GM11168 (cell line): ENCODE data around the gene DNAH9.
"Not testable (repeated sequence)": the region's sequence is repeated elsewhere in the genome, so short reads cannot be mapped to it uniquely, and the experiment has no call there.

Source experiments
- in situ Hi-C: fragments of 300-500 bp; cut with MboI; formaldehyde crosslinking; loops from one replicate; pipeline ENCODE4 v1.12.0; 2022; ENCODE audit warnings: low sequenced_read_pairs; ENCODE audit not compliant: unreplicated experiment

DNAH9 gene

DNA sequence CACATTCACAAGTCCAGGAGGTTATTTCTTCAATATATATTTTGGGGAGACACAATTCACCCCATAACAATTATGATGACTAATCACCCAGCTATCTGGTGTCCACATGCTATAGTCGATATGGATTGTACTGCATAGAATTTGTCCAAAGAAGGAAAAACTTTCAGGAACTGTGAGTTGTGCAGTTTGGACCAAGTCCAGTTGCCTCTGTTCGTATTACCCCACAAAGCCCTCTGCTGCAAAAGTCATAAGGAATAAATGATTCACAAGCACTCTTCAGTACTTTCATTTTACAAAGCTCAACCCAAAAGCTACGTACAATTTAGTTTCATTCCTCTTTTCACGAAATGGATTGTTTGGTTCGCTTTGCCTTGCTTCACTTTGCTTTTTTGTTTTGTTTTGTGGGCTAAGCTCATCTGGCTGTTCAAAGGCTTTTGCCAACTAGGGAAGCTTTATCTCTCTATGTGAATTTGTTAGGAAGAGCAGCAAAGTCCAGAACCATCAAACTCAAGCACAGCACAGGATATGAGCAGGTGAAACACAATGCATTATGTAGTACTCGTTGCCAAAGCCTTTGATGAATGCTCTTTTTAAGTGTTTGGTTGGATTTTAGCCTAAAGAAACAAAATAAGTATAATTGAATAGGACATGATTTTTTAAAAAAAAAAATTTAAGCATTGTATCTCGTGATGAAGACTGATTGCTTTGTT lies 300.4 kb downstream of the DNAH9 start:
- in situ Hi-C loops, result no loop called here

DNA sequence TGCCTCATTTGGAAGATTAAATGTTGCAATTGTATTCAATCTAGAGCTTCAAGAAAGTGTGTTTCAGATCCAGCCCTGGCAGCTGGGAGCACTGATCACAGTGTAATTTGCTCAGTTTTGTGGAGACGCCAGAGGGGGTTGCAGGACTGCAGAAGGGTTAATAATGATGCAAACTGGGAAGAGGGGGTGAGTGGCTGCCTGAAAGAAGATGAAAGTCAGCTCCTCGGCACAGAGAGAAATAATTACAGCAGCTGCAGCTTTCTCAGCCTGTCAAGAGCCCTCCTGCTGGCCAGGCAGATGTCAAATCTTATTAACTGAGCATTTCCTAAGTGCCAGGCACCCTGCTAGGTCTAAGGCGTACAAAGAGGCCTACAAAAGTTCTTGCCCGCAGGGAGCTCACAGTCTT lies 301.3 kb downstream of the DNAH9 start:
- in situ Hi-C loops, result no loop called here

DNA sequence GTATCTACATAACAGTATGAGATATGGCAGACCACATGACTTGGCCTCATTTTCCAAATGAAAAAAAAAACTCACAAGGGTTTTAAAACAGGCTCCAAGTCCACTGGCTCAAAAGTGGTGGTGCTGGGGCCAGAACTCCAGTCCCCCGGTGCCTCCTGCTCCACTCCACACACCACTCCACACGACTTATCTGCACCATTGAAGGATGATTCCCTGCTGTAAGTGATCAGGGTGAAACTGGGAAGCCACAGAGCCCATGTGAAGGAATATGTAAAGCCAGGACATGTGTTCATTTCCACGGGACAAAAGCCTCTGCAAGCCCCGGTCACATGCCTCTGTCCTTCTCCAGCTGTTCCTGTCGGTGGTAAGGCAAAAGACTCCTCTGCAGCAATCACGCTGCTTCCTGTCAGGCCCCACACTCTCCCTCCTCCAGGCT lies 301.8 kb downstream of the DNAH9 start:
- in situ Hi-C loops, result no loop called here

DNA sequence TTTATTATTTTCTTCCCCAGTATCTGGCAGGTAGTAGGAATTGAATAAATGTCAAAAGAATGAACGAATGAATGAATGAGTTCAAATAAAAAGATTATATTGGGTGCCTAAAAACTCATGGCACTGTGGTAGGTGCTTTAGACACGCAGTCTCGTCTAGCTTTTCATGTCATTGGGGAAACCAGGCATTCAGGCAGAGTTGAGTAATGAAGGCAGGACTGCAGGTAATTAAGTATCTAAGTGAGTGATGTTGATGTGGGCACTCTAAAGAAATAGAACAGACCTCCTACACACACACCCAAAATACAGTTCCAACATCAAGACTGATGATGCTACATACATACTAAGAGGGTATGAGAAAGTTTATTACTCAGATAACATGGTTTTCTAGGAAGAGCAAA lies 302.4 kb downstream of the DNAH9 start:
- in situ Hi-C loops, result no loop called here

DNA sequence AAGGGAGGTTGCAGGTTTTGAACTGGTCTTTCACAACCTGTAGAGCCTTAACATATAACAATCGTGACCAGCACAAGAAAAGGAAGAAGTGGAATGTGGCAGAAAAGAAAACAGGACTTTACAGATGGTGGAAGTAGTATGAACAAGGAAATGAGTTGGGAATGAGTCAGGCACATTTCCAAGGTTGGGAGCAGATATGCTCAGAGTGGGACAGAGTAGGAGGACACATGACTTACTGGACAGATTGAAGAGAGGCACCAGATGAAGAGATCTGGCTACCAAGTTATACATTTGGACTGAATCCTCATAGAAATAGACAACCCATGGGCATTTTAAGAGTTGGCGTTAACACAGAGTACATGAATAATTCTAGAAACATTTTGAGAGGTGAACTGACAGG lies 303.7 kb downstream of the DNAH9 start:
- in situ Hi-C loops, result no loop called here

DNA sequence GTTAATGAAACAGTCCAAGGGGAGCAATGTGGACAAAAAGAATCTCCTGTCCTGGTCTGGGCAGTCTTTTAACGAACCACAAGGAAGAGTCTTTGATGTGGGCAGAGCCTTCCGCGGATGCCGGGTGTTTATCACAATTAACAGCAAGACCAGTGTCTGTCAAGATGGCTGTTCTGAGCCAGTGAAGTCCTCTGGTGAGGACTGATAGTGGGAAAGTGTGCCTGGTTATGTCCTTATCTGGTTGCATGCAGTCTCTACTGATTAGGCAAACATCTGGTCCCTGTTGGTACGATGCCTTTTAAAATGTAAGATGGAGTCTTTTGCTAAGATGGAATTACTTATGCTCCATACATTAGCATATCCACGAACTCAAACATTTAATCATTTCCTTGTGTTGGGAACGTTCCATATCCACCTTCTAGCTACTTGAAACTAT lies 310.5 kb downstream of the DNAH9 start:
- in situ Hi-C loops, result no loop called here

DNA sequence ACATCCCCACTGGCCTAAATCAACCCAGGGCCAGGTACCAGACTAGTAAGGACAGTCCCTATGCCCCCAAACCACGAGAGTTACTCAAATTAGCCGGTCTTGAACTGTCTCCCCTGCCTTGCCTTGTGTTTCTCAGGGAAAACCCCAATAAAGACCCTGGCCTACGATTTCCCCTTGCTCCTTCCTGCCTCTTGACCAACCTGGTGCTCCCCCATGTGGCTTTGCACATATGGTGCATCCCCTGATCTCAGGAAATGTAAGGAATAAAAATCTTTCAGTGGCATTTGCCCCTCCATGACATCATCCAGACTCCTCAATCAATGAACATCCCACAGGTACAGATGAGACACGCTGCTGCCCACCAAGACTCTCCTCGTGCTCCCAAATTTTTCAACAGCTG lies 311.1 kb downstream of the DNAH9 start:
- in situ Hi-C loops, result no loop called here

DNA sequence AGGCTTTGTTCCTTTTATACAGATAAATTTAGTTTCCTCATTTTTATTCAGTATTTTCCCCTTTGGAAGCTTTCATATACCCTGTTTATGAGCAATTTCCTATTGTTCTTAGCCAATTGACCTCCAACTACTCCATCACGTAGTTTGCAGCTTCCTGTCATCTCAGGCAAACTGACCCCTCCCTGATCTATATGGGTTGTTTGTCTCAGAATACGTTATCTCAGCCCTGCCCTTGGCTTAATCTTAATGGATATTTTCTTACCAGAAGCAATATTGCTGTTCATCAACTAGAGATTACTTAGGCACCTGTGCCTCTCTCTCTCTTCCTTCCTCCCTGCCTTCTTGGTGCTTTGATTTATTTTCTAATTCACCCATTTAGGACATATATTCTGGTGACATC lies 317.8 kb downstream of the DNAH9 start:
- in situ Hi-C loops, result no loop called here

DNA sequence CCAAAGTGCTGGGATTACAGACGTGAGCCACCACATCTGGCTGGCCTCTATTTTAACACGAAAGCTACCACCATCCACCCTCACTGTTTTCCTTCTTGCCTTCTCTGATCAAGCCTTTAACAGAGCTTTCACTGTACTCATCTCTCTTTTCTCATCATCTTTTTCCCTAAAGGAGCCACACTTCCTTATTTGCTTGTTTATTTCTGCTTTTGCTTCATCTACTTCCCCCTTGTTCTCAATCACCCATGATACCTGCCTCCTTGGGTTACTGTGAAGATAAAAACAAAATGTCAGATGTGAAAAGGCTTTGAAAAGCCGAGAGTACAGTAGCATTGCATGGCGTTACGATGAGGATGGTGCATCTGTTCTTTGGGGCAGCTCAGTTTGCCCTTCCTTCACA lies 319.1 kb downstream of the DNAH9 start:
- in situ Hi-C loops, result no loop called here

DNA sequence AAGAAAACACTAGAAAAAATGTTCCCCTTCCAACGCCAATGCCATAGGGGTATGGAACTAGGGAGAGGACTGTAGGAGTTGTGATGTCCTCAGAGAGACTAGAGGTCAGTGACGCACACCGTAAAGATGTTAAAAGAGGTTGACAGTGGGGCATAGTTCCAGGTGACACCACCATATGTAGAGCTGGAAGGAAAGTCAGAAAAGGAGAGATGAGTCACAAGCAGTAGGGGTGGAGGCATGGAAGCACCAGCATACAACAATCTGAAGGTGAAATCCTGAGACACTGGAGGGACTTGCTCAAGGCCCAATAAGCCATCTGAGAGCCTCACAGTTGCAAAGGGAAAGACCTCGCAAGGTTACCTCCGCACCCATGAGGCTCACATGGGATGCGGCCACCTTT lies 323.0 kb downstream of the DNAH9 start:
- in situ Hi-C loops, result no loop called here

DNA sequence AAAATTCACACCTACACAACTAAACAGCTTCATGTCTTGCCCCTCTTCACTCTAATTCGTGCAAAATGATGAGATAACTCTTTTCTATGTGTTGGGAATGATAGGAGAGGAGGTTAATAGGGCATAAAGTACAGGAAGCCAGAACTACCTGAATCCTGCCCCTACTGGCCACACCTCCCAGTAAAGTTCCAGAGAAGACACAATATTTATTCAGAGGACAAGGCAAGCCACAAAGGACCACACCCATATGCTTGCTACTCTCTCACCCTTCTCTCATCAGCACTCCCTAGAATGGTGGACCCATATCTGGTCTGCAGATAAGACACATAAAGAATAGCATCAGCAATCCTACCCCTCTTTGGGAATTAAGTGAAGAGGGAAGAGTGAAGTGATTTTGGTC lies 324.4 kb downstream of the DNAH9 start:
- in situ Hi-C loops, result no loop called here

DNA sequence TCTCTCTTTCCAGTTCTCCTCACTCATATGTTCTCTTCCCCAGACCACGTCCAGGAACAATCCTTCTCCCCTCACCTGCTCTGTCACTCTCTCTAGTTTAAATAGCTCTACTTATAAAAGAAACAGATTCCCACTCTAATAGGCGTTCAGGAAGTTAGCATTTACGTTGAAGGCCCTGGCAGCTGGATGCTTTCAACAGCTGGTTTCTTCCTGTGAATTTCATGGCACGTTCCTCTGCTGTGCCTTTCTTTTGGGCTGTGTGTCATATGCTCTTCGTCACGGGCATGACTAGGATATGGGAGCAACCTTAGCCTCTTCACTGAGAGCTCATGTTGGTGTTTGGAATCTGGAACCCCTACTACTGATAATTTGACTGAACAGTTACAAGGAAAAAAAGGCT lies 325.8 kb downstream of the DNAH9 start:
- in situ Hi-C loops, result no loop called here

DNA sequence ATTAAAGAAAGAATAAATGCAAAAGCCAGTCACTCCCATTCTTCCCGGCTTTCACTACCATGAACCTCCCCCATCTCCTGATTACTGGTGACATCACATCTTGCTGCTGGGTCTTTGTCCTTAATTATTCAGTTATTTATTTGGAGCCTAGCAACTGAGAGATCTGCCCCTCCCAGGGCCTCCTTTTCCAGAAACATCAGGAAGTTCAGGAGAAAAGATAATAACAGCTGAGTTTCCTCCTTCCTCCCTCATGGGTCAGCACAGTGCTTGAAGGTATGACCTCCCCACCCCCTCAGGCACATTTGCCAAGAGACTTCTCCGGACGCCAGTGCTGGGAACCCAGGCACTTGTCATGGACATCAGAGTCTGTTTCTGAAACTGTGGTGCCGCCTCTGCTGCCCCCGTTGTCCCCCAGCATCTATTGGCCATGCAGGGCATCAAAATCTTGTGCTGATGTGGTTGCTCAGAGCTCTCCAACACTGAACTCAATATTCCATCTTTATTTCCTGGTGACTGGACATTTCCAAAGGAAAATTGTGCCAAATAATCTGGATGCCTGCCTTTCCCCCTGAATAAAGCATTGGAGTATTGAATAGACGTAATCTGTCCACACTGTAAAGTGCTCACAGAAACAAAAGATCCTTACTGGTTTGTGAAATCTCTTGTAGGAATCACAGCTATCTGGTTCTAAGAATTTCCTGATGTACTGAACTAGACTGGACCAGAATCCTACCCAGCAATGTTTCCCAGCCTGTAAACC lies 327.2 kb downstream of the DNAH9 start:
- in situ Hi-C loops, result no loop called here

DNA sequence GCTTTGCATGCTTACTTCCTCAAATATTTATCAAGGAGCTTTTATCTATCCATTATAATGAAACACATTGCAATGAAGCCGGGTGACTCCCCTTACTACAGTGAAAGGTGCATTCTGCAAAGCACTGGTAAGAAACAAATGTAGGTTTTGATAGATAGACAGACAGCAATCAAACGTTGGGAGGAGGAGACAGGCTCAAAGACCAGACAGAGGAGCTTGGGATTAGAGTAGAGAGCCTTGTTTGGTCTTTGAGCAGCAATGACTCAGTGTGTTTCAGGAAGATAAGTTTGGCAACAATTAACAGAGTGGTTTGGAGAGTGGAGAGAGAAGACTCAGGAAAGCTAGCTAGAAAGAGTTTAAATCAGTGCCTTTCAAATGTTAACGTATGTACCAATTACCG lies 330.2 kb downstream of the DNAH9 start:
- in situ Hi-C loops, result no loop called here

DNA sequence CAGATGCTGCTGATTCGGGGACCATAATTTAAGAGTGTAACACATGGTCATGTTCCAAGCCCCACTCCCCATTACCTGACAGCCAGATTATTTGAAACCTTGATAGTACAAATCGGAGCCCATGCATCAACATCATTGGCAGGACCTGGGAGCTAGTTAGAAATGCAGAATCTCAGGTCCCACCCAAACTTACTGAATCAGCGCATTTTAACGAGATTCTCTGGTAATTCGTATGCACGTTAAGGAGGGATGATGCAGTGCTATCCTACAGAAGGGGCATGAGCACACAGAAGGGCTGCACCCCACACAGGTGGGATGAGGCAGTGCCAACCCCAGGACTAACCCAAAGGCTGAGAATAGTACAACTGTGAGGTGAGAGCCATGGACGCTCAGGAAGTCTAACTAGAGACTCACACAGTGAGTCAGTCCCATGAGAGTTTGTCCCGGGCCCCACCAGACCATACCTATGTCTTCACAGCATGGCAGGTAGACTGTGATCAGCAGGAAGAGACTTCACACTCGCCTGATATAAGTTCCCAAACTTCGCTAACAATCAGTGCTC lies 334.1 kb downstream of the DNAH9 start:
- in situ Hi-C loops, result no loop called here

DNA sequence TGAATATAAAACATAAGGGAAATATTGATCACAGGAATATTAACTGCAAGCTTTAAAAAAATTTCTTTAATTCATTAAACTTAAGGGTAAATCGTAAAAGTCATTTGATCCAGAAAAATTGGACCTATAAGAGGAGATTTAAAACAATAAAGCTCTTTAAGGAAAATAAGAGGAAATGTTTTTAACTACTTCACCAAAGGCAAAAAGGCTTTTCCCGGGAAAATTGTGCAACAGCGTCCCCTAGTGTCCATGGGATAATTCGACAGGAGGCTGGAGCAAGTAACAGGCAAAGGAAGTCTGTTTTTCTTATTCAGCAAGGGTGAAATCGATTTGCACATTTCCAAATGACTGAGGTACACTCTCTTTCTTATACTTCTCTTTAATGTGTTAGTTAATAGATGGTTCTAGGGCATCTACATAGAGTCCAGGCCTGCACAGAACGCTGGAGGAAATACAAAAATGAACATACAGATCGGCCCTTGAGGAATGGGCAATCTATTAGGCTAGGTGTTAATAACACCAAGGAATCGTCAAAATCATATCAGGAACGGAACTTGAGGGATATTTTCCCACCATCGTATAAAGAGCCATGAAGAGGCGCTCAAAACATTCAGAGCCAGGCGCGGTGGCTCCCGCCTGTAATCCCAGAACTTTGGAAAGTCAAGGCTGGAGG lies 337.6 kb downstream of the DNAH9 start:
- in situ Hi-C loops, result no loop called here

DNA sequence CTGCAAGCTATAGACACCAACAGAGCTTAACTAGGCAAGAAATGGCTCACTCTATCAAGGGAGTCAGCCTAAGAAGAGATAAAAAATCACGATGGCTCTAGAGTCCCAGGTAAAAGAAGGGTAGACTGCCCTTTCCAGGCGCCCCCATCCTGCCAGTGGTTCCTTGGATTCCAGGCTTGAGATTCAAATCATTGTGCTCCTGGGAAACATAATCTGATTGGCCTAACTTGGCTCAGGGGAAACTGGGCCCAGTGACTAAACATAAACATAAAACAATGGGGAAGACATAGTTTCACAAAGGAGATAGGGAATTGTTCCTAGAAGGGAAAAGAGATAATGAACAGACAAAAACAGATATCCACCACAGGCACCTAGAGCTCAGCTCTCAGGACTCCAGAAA lies 342.6 kb downstream of the DNAH9 start:
- in situ Hi-C loops, result no loop called here

DNA sequence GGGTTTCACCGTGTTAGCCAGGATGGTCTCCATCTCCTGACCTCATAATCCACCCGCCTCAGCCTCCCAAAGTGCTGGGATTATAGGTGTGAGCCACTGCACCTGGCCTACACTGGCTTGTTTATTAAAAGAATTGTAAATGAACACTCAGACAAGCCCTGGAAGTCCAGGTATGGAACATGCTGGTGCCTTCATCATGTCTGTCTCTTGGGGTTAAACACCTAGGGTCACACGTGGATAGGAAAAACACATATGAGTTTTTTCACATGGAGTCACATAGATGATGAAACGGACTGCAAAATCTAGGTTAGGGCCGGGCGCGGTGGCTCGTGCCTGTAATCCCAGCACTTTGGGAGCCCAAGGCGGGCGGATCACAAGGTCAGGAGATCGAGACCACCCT lies 344.8 kb downstream of the DNAH9 start:
- in situ Hi-C loops, result not testable (repeated sequence)

DNA sequence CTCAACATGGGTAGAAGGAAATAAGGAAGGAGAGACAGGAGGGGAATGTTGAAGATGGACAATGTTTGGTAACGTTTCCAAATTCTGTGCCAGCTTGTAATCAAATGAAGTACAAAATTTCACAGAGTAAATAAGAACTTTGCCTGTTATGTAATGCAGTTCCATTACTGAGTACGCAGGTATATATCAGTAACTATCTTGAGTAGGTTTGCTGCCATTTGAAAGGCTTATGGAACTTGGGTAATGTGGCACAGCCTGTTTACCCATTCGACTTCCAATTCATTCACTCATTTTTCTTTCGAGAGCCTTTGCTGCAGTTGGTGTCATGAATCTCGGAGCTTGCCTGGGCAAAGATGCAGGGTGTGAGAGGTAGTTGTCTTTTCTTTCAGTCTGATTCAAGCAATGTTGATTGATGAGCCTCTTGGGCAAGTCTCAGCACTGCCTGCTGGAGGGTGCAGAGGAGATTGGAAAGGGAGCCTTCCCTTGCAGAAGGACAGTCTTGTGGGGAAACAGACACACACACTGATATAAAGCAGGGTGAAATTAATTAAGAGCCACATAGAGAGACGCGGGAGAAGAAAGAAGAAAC lies 345.6 kb downstream of the DNAH9 start:
- in situ Hi-C loops, result no loop called here

DNA sequence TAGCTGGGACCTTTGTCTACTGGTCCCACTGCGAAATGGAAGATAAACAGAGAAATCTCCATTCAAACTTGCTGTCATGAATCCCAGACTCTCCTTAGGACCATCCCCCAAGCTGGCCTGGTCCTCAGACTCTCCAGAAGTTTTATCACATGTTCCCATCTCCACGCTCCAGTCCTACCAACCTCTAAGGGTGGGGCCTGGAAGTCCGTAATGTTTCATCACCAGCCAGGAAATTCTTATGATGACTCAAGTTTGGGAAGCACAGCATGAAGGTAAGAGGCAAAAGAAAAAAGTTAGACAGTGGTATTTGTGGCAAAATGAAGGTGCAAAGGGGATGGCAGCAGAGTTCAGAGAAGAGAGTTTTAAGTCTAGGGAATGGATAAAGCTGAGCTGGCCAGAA lies 346.3 kb downstream of the DNAH9 start:
- in situ Hi-C loops, result no loop called here

DNA sequence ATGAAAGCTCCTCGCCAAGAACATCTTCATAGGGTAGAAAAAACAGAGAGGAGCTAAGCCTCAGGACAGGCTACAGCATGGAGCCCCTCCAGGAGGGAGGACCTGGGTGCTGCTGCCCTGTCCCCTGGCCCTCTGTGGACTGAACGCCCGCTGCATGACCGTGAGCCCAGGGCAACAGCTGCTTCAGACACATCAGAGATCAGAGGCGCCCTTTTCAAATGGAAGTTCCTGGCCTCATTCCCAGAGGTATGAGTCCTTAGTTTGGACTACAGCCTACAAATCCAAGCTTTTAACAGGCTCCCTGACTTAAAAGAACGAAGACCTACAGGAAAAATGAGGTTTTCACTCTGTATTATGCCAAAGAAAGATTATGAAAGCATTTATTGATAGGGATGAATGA lies 350.5 kb downstream of the DNAH9 start:
- in situ Hi-C loops, result no loop called here
